GM12801 (cell line): ENCODE data around the gene CACUL1.

Source experiments
- TF ChIP-seq, protein P1 (sequence below): IDR thresholded peaks from one replicate; pipeline ENCODE4 v1.5.1; 2011; ENCODE audit warnings: control low read depth; ENCODE audit not compliant: insufficient read length; ENCODE audit errors: extremely low read depth

Gene CACUL1

DNA sequence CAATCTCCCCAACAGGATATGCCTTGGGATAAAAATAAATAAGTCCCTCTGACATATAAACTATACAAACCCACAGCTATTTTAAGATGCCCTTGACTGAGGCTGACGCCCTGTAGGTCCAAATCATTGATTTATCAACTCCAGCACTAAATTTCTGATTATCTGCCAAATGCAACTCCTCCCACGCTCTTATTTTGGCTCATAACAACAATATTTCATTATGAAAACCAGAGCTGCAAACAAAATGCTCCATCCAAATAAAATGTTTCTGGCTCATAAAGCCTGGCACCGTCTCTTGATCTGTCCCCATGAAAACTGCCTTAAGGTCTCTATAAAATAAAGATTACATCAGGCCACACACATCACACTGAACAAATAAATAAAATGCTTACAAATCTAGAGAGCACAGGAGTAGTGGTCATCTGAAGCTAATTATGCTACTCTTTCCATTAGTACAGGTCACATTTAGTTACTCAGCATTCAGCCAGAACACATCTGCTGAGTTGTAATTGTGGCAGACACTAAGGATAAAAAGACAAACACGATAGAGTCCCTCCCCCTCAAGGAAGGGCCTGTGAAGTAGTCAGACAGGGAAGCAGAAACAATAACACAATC lies 28.8 kb downstream of the CACUL1 start:
- TF ChIP-seq, protein P1, sequence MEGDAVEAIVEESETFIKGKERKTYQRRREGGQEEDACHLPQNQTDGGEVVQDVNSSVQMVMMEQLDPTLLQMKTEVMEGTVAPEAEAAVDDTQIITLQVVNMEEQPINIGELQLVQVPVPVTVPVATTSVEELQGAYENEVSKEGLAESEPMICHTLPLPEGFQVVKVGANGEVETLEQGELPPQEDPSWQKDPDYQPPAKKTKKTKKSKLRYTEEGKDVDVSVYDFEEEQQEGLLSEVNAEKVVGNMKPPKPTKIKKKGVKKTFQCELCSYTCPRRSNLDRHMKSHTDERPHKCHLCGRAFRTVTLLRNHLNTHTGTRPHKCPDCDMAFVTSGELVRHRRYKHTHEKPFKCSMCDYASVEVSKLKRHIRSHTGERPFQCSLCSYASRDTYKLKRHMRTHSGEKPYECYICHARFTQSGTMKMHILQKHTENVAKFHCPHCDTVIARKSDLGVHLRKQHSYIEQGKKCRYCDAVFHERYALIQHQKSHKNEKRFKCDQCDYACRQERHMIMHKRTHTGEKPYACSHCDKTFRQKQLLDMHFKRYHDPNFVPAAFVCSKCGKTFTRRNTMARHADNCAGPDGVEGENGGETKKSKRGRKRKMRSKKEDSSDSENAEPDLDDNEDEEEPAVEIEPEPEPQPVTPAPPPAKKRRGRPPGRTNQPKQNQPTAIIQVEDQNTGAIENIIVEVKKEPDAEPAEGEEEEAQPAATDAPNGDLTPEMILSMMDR = no peak

DNA sequence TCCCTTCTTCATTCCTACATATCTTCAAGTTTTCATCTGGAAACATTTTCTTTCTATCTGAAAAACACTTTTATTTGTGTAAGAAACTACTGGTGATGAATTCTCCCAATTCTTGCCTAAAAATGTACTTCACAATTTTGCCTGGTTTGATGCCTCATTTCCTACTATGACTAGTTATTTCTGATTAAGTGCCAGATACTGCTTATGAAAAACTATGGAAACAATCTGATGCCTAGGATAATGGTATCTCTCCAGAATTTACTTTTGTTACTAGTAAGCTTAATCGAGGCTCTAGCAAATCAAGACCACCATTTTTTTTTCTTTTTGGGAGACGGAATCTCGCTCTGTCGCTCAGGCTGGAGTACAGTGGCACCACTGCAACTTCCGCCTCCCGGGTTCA lies 31.3 kb downstream of the CACUL1 start:
- TF ChIP-seq, protein P1 = no peak

DNA sequence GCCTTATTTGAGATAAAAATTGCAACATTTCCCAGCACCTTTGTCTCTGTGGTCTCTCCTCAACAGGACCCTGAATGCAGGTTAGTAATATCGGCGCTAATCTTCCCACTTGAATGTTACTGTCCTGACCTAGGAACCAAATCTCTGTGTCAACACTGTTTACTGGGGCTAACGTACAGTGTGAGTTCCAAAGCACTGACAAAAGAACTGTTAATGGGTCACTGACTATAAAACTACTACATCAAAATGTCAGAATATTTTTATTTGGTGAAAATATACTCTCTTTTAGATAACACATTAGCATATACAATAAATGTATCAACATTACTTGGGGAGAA lies 33.3 kb downstream of the CACUL1 start:
- TF ChIP-seq, protein P1 = no peak

DNA sequence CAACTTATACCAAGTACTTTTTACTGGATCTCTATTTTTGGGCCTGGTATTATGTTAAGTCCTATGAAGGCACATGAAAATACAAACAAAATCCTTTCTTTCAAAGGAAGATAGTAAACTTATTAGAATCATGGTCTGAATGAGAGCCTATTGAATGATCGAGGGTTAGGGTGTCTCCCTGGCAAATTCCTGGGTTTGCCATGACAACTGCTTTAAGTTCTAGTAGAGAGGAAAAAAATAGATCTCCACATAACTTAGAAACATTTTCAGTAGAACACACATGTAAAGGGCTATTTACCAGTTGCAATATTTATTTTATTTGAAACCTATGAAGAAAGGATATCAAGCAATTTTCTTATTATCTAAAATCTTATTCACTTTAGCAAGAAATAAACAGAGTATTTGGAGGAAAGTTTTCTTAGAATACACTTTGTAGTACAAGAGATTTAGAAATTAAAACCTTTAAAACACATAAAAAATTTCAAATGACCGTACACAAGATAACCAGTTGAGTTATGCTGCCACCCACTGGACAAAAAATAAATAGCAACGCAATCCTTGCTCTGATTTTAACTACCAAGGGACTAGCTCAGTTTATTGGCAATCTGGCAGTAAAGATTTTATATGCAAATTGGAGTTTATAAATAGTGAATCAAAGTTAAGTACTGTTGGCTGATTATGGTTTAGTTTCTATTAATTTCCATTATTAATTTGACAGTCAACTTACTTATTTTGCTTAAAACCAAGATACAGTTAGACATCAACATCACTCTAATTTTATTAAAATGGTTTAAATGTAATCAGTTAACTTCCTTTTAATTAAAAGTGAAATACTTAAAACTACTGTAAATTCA lies 33.9 kb downstream of the CACUL1 start:
- TF ChIP-seq, protein P1 = no peak

DNA sequence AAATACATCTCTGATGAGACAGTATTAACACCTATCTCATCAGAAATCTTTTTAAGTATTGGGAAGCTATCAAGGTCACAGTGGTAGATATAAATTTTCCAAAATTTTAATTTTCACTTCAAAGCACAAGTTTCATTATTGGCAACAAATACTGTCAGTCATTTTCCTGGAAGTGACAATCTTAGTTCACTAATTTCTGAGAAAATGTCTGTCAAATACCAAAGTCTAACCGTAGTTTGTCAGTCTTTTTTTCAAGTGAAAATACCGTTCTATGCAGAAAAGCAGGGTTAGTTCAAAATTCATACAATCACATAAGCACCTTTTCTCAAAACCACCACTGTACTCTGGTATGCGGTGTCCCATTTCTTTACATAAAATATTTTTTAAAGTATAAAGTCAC lies 40.4 kb downstream of the CACUL1 start:
- TF ChIP-seq, protein P1 = no peak

DNA sequence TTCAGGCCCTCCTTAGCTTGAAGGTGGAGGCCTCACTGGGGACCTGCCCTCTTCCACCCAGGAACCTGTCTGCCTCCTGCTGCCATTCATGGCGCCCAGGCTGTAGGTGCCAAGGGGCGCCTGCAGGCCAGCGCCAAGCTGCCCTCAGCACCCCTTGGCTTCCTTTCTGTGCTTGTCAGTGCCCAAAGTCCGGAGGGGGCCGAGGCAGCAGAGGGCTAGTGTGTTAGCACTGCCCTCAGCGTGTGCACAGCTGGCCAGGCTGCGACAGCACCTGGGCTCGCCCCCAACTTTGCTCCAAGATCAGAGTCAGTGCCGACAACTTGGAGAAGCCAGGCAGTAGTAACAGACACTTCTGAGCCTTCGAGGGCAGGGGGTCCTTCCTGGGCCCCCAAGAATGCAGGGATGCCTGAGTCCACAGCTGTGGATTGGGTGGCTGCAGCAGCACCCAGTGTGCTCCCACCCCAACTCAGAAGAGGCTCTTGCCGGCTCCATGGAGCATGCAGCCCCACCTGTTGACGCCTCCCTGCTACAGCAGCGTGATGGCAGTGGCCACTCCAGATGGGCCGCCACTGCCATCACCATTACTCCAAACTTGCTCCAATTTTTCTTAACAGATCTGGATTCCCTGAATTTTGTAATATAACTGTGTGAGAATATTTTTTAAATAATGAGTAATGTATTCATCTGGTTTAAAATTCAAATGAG lies 41.7 kb downstream of the CACUL1 start:
- TF ChIP-seq, protein P1 = no peak

DNA sequence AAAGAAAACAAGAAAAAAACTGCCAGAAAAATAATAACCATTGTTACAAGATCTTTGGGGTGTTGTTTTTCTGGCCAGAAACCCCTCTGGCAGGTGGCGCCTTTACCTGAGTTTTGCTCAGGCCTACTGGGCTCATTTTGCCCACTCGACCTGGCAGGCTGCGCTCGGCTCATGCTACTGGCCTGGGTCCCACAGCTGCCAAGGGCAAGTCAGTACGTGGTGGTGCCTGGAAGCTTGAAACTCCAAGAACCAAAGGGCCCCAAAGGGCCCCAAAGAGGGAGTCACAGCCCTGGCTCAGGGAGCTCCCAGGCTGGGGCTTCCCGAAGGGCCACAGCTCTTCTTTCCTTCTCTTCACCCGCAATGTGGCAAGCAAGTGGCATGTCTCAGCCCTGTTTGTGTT lies 42.7 kb downstream of the CACUL1 start:
- TF ChIP-seq, protein P1 = no peak
